PC-3 (cell line): Measurements from ENCODE around the gene RAI14. TPM values are rescaled to one million over a fixed set of nuclear protein-coding genes. Genes with fewer than 3 reads are reported as not detected.

Experiments used
- ATAC-seq: fragments of 200-7000 bp; cut with Tn5 transposase; 2 replicates; pipeline ENCODE4 v1.9.1; 2020; ENCODE audit warnings: mild to moderate bottlenecking, moderate library complexity
- BruUV-seq: library from RNA; stranded (reverse); fragments of 400-500 nt; replicated peaks from 2 replicates; lab custom pipeline; 2021; lab: Mats Ljungman, UMichigan
- CTCF ChIA-PET: fragments of 300-600 bp; sonication (Branson Sonifier 250); formaldehyde crosslinking; loops from one replicate; lab custom pipeline; 2022; ENCODE audit warnings: antibody characterized with exemption; lab: Charles Lee
- POLR2A ChIA-PET: fragments of 300-600 bp; sonication (Branson Sonifier 250); formaldehyde crosslinking; loops from one replicate; lab custom pipeline; 2022; ENCODE audit warnings: antibody characterized with exemption; ENCODE audit not compliant: unreplicated experiment; lab: Charles Lee
- DNase-seq: peaks from one replicate; pipeline ENCODE4 v3.0.0-alpha.2; 2015
- H2AFZ ChIP-seq: fragments of 300-600 bp; sonication (generic); 2 replicates; pipeline ENCODE4 v1.6.0; 2016; ENCODE audit warnings: antibody characterized with exemption, low read length
- H3F3A ChIP-seq: fragments of 300-600 bp; sonication (generic); one replicate; pipeline ENCODE4 v1.6.0; 2017; ENCODE audit warnings: antibody characterized with exemption, low read length, control low read depth, mild to moderate bottlenecking; ENCODE audit not compliant: unreplicated experiment
- H3K27ac ChIP-seq: fragments of 300-600 bp; sonication (generic); 2 replicates; pipeline ENCODE4 v1.5.1; 2016; ENCODE audit warnings: mild to moderate bottlenecking, low read length
- H3K27me3 ChIP-seq: fragments of 300-600 bp; sonication (generic); 2 replicates; pipeline ENCODE4 v1.6.1; 2016; ENCODE audit warnings: low read length, mixed read lengths
- H3K36me3 ChIP-seq: fragments of 300-600 bp; sonication (generic); 2 replicates; pipeline ENCODE4 v1.6.1; 2016; ENCODE audit warnings: low read depth, mixed run types, low read length, mixed read lengths
- H3K4me1 ChIP-seq: fragments of 300-600 bp; sonication (generic); 2 replicates; pipeline ENCODE4 v1.5.1; 2016; ENCODE audit warnings: low read length; ENCODE audit not compliant: insufficient read depth
- H3K4me2 ChIP-seq: fragments of 300-600 bp; sonication (generic); 2 replicates; pipeline ENCODE4 v1.6.0; 2016; ENCODE audit warnings: low read length
- H3K4me3 ChIP-seq: fragments of 300-600 bp; sonication (generic); 2 replicates; pipeline ENCODE4 v1.5.1; 2016; ENCODE audit warnings: mild to moderate bottlenecking, low read length, mixed read lengths
- H3K79me2 ChIP-seq: fragments of 300-600 bp; sonication (generic); 2 replicates; pipeline ENCODE4 v1.6.1; 2017; ENCODE audit warnings: low read length, mixed read lengths
- H3K9ac ChIP-seq: fragments of 300-600 bp; sonication (generic); 2 replicates; pipeline ENCODE4 v1.6.0; 2016; ENCODE audit warnings: mild to moderate bottlenecking, low read length
- H3K9me2 ChIP-seq: fragments of 300-600 bp; sonication (generic); replicated peaks from 2 replicates; pipeline ENCODE4 v1.6.1; 2016; ENCODE audit warnings: mixed run types, low read length, mixed read lengths
- H3K9me3 ChIP-seq: fragments of 300-600 bp; sonication (generic); 2 replicates; pipeline ENCODE4 v1.6.1; 2016; ENCODE audit warnings: low read length, mixed read lengths
- H4K20me1 ChIP-seq: fragments of 300-600 bp; sonication (generic); 2 replicates; pipeline ENCODE4 v1.6.1; 2016; ENCODE audit warnings: low read length, mixed read lengths
- EZH2 ChIP-seq: fragments of 300-600 bp; sonication (generic); IDR thresholded peaks from one replicate; pipeline ENCODE4 v1.6.1; 2017; ENCODE audit warnings: antibody characterized with exemption, mild to moderate bottlenecking, low read length; ENCODE audit not compliant: unreplicated experiment
- EZH2phosphoT487 ChIP-seq: fragments of 300-600 bp; sonication (generic); IDR thresholded peaks from 2 replicates; pipeline ENCODE4 v1.6.1; 2018; ENCODE audit warnings: mild to moderate bottlenecking, antibody characterized with exemption, low read length, borderline replicate concordance
- intact Hi-C: fragments of 100-400 bp; cut with micrococcal nuclease; formaldehyde crosslinking; loops from 2 replicates; pipeline ENCODE4 v1.9.0; 2023
- total RNA-seq: library from RNA; depleted of rRNA; stranded (reverse); fragments of >200 nt; gene quantifications from 2 replicates; pipeline ENCODE4 v1.2.3, GENCODE V29; 2014
- TF ChIP-seq, protein P1 (sequence below): fragments of 300-600 bp; sonication (generic); conservative IDR thresholded peaks from 2 replicates; pipeline ENCODE4 v1.5.1; 2017; ENCODE audit warnings: antibody characterized with exemption, low read depth, mild to moderate bottlenecking, low read length

The RAI14 gene
- total RNA-seq, 1 experiment from 2014 or later = 73.5 TPM

DNA sequence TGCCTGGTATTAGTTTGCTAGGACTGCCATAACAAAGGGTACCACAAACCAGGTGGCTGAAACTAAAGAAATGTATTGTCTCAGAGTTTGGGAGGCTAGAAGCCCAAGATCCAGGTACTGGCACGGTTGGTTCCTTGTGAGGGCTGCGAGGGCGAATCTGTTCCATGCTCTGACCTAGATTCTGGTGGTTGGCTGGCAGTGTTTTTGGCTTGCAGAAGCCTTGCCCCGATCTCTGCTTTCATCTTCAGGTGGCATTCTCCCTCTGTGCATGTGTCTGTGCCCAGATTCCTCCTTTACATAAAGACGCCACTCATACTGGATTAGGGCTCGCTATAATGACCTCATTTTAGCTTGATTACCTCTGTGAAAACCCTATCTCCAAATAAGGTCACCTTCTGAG, 36.7 kb downstream of the RAI14 start:
- ChIA-PET CTCF (interaction anchor here (0.6 kb wide), 1 partner anchor 205 kb away, joined by 4 read pairs; no protein-coding TSS in a partner anchor), POLR2A (no interaction called here)
- Histone ChIP-seq H3K9me2 (no peaks in the 10 kb centered on the region), H3K4me2 (no peak overlapping the region), H3K79me2 (peaks cover 82% of the 10 kb centered on the region), H3K27ac (no peak overlapping the region), H3K9ac (no peak overlapping the region), H3F3A (no peaks in the 10 kb centered on the region), H3K36me3 (peaks cover 32% of the 10 kb centered on the region), H3K27me3 (no peaks in the 10 kb centered on the region), H3K4me1 (no peaks in the 10 kb centered on the region), H4K20me1 (no peaks in the 10 kb centered on the region; the same call in 1 of the 2 replicates), H3K9me3 (no peaks in the 10 kb centered on the region), H3K4me3 (no peak overlapping the region), H2AFZ (no peak overlapping the region)
- intact Hi-C loops = no loop called here
- no peak for TF ChIP-seq EZH2
- TF ChIP-seq, protein P1, sequence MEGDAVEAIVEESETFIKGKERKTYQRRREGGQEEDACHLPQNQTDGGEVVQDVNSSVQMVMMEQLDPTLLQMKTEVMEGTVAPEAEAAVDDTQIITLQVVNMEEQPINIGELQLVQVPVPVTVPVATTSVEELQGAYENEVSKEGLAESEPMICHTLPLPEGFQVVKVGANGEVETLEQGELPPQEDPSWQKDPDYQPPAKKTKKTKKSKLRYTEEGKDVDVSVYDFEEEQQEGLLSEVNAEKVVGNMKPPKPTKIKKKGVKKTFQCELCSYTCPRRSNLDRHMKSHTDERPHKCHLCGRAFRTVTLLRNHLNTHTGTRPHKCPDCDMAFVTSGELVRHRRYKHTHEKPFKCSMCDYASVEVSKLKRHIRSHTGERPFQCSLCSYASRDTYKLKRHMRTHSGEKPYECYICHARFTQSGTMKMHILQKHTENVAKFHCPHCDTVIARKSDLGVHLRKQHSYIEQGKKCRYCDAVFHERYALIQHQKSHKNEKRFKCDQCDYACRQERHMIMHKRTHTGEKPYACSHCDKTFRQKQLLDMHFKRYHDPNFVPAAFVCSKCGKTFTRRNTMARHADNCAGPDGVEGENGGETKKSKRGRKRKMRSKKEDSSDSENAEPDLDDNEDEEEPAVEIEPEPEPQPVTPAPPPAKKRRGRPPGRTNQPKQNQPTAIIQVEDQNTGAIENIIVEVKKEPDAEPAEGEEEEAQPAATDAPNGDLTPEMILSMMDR = no peak
- TF ChIP-seq EZH2phosphoT487 = no peak
- DNase-seq = no peak
- no peak for ATAC-seq
- no TSS peak for BruUV-seq

DNA sequence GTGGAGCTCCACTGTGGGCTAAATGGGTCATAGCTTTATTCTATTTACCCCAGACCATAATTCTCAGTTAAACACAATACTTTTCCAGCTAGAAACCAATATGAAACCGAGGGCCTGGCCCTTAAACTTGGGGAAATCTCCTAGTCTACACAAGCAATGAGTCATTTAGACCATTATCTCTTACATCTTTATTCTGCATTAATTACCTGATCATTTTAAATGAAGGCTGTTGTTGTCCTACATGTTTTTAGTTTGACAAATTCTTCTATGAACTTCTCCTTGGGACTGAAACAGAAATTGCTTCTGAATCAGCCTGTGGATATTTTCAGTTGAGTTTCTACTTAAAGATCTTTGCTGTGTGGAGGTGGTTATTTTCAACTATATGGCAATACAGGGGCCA, 37.9 kb downstream of the RAI14 start:
- ChIA-PET POLR2A (no interaction called here), CTCF (no interaction called here)
- no peaks in the 10 kb centered on the region for H3F3A ChIP-seq
- peaks cover 78% of the 10 kb centered on the region for H3K79me2 ChIP-seq
- DNase-seq = no peak
- no peaks in the 10 kb centered on the region; the same call in 1 of the 2 replicates for H4K20me1 ChIP-seq
- no peak for ATAC-seq
- BruUV-seq = no TSS peak
- H3K4me1 ChIP-seq = no peaks in the 10 kb centered on the region
- H3K27me3 ChIP-seq = no peaks in the 10 kb centered on the region
- intact Hi-C loops = no loop called here
- H3K9me3 ChIP-seq = no peaks in the 10 kb centered on the region
- no peaks in the 10 kb centered on the region for H3K9me2 ChIP-seq
- peaks cover 23% of the 10 kb centered on the region for H3K36me3 ChIP-seq
- no peak overlapping the region for H2AFZ ChIP-seq
- TF ChIP-seq, protein P1 = no peak
- TF ChIP-seq EZH2phosphoT487 (no peak), EZH2 (no peak)
- H3K4me2 ChIP-seq = no peak overlapping the region
- no peak overlapping the region for H3K9ac ChIP-seq
- H3K4me3 ChIP-seq = no peak overlapping the region
- no peak overlapping the region for H3K27ac ChIP-seq

DNA sequence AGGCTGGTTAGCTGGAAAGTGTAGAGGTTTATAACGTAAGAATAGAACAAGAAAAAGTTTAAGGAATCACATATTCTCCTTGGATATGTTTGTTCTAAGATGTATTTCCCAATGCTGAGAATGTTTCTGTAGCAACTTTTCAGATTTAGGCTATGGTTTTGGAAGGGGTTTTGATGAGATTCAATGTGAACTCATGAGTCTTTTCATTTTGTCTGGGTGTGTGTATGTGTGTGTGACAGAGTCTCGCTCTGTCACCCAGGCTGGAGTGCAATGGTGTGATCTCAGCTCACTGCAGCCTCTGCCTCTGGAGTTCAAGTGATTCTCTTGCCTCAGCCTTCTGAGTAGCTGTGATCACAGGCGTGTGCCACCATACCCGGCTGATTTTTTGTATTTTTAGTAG, 38.6 kb downstream of the RAI14 start:
- no peak for ATAC-seq

More for the DNA sequence above, 38.6 kb downstream of the RAI14 start:
- POLR2A ChIA-PET = no interaction called here
- Histone ChIP-seq H4K20me1 (no peaks in the 10 kb centered on the region; the same call in 1 of the 2 replicates), H3K4me1 (no peaks in the 10 kb centered on the region), H3K27me3 (no peaks in the 10 kb centered on the region), H3K79me2 (peaks cover 80% of the 10 kb centered on the region), H3K4me2 (no peak overlapping the region), H3K4me3 (no peak overlapping the region), H3K9me3 (no peaks in the 10 kb centered on the region), H3K27ac (no peak overlapping the region), H3K36me3 (peaks cover 19% of the 10 kb centered on the region; the same call in 1 of the 2 replicates), H3F3A (no peaks in the 10 kb centered on the region), H3K9me2 (no peaks in the 10 kb centered on the region), H2AFZ (no peak overlapping the region), H3K9ac (no peak overlapping the region)
- TF ChIP-seq, protein P1 = no peak
- TF ChIP-seq EZH2phosphoT487 (no peak), EZH2 (no peak)
- CTCF ChIA-PET = no interaction called here
- BruUV-seq = no TSS peak
- no peak for DNase-seq
- intact Hi-C loops = no loop called here
